ENCODE measurements around the gene BTG2.

BTG2 gene

DNA sequence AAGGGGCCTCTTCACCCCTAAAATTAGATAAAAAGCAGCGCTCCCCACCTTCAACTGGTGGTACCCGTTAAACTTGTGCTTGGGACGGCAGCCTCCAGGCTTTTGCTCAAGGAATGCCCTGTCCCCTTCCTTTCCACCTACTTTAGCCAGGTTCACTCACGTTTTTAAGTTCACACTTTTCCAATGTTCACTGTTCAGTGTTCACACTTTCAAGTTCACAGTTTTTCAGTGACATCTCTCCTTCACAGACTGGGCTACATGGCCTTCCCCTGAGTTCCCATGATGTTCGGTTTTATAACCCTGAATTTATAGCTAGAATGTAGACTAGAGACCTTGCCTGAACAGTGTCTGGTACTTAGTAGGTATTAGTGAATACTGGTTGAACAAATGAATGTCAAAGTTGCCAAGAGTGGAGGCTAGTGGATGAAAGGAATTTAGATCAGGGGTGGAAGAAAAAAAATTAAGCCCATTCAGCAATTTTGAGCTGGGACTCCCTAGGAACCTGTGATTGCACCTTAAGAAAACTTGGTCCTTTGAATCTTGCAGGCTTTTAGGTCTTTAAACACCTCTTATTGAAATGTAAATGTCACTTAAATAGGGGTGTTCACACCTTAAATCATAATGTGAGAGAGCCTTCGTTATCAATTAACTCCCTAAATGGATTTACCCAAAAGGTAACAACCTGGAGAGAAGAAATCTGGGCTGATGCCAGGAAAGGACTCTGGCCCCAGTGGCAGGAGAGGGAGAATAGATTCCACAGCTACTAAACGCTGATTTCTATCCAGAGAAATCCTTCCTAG lies 12.3 kb downstream of the BTG2 start:
- peak; percentile 29 for DNase-seq (ENCODE audit: low spot score)

DNA sequence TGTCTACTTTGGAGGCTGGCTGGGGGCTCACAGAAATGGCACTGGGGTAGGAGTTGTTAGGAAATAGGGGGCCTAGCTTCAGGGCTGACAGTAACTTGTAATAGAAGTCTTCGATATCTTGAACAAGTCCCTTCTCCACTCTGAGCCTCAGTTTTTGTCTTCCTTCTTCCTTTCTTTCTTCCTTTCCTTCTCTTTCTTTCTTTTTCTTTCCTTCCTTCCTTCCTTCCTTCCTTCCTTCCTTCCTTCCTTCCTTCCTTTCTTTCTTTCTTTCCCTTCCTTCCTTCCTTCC lies 12.9 kb downstream of the BTG2 start:
- no peak for DNase-seq (ENCODE audit: low spot score)

DNA sequence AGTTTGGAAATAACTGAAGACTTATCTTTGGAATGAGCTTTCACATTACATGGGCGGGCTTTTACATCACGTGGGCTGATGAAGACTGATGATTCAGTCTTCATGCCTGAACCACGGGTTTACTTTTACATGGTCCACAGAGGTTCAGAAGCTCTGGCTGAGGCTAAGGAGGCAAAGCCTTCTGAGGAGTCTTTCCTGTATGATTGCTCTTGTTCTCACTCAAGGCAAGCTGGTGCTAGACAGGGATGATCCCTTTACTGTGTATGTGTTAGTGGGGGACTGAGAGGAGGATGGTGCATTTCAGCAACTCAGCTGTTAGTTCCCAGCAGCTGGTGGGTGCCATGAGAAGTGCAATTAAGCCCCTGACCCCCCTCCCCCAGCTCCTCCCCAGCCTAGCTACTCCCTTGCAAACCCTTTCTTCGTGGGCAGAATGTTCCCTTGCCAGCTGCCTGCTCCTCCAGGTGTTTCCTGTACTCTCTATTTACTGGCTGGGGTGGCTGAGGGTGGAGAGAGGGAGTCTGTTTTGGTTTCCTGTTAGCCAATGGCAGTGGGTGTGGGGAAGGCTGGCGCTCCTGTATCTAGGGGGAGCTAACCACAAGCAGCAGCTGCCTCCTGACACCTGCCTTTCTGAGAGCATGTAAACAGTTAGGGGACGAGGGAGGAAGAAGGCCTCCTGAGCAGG lies 15.4 kb downstream of the BTG2 start:
- DNase-seq (ENCODE audit: low spot score) = peak; percentile 99

DNA sequence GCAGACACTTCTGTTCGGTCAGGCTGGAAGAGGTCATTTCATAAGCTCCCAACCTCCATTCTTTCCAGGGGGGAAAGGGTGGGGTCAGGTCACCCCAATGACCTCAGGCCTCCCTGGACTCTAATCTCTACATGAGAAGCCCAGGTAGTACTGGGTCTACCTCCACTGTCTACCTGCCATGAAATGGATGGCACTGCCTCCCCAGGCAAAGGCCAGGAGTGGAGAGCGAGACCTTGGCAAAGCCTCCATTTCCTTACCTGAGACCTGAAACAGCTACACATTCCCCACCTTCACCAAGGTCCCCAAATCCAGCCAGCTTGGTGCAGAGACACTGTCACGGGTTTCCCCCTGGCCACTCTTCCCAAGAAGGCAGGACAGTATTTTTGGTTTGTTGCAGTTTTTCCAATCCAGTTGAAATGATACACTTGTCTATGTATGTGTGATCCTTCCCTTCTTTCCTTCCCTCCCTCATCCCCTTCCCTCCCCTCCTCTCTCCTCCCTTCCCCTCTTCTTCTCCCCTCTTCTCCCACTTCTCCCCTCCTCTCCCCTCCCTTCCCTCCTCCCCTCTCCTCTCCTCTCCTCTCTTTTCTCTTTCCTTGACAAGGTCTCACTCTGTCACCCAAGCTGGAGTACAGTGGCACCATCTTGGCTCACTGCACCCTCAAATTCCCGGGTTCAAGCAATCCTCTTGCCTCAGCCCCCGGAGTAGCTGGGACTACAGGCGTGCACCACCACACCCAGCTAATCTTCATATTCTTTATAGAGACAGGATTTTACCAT lies 16.1 kb downstream of the BTG2 start:
- DNase-seq (ENCODE audit: low spot score) = no peak

DNA sequence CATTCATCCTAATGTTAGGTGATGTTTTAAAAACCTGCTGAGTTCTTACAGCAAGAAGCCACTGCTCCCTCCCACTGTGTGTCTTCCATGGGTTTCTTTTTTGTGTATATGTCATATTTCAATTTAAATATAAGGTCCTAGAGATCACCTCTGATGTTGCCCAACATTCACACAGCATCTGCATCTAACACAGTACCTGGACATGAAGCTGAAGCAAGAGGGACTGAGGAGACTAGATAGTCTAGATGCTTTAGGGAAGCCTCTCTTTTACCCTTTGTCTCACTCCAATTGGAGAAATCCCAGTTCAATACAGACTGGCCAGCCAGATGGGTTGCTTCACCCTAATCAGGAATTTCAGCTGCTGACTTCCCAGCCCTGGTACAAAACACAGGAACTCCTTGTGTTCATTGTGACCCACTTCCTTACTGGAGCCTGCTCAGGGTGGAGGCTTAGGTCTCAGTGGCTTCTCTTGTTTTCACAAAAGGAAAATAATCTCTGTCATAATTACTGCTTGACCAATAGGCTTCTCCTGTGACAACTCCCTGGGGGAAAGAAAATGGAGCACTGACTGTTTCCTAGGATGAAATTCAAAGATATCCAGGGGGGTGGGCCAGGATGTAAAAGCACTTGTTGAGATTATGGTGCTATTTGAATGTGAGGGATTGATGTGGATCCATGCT lies 17.3 kb downstream of the BTG2 start:
- no peak for DNase-seq (ENCODE audit: low spot score)

DNA sequence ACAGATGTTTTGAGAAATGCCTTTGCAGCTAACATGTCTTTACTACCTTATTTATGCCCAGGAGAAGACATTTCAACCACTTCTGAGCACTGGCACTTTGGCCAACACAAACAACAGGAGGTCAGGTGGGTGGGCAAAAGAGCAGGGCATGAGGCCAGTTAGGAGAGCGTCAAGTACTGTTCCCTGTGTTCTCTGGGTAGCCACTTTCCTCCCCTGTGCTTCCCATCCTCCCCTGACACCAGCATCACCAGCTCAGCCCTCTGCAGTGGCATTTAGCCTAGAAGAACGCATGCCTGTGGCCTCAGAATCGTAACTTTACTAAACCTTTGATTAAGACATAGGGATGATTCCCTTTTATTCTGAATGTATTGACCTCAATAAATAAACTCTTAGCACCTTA lies 18.3 kb downstream of the BTG2 start:
- no peak for DNase-seq (ENCODE audit: low spot score)

DNA sequence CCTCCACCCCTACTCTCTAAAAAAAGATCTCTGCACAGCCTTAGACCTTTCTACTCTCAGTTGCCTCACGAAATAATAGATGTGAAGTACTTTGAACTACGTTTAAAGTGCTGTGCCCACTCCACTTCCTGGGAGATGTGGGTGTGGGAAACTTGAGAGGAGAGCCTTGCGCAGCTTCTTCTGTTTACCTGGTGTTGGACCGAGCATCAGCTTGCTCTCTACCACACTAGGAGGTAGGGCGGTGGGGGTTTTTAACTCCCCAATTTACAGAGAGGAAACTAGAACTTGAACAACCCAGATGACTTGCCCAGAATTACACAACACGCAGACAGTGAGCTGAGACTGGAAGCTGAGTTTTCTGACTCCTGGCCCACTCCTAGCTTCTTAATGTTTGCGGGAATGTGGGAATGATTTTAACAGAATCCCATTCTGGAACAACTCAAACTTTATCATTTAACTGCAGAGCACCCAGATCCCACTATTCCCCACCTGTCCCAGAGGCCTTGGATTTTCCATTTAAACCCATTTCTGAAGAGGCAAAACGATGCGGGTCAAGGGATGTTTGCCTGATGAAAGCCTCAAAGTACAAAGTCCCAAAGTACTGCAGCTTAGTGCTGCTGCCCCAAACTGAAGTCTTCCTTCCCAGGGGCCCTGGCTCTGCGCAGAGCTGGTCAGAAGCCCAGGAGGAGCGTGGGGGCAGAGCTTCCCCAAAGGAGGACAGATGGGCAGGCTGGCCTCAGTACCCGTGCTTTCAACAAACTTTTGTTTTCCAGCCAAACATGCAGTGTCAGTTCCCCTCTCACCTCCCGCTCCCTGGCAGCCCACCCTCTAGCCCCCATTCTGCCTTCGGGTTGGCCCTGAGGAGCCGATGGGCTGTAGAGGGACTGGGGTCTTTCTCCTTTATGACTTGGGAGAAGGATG lies 19.0 kb downstream of the BTG2 start:
- peak; percentile 71 for DNase-seq (ENCODE audit: low spot score)

DNA sequence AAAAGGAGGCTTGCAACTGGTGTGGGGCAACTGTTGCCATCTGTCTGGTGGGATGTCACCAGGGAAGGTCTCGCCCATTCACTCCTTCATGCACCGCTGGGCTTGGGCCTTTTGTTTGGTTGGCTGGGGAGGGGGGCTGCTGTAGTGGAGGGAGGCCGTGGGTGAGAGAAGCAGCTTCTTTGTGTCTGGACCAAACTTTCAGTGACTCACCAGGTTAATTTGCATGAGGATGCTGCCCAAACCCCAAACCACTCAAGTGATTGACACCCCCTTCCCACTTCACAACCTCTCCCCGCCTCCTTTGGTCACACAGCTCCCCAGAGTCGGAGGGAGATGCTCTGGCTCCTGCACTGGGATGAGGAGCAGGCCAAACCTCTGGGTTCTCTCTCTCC lies 19.7 kb downstream of the BTG2 start:
- peak; percentile 89 for DNase-seq (ENCODE audit: low spot score)

DNA sequence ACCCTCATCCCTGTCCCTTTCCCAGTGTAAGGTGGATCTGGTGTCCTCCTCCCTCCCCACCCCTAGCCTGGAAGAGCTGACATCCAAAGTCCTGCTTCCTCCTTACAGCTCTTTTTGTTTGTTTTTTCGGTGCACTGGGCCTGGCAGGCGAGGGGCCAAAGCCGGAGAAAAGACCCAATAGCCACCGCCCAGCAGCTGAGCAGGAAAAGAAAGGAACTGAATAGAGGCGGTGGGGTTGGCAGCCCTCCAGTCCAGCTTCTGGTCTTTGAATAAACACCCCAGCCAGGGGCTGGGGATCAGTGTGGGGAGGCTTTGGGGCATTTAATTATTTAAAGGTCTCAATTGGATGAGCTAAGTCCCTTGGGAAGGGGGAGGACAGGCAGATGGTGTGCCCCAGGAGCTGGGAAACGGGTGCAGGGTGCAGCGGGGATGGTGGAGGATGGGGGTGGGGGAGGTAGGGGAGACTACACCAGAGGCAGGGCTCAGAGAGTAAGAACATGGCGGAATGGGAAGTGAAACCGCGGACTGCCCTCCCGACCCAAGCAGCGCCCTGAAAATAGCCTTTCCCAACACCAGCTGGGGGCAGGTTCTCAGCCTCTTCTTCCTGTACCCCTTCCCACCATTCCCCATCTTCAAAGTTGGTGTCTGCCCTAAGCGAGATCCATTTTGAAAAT lies 20.2 kb downstream of the BTG2 start:
- peak; percentile 77 for DNase-seq (ENCODE audit: low spot score)

DNA sequence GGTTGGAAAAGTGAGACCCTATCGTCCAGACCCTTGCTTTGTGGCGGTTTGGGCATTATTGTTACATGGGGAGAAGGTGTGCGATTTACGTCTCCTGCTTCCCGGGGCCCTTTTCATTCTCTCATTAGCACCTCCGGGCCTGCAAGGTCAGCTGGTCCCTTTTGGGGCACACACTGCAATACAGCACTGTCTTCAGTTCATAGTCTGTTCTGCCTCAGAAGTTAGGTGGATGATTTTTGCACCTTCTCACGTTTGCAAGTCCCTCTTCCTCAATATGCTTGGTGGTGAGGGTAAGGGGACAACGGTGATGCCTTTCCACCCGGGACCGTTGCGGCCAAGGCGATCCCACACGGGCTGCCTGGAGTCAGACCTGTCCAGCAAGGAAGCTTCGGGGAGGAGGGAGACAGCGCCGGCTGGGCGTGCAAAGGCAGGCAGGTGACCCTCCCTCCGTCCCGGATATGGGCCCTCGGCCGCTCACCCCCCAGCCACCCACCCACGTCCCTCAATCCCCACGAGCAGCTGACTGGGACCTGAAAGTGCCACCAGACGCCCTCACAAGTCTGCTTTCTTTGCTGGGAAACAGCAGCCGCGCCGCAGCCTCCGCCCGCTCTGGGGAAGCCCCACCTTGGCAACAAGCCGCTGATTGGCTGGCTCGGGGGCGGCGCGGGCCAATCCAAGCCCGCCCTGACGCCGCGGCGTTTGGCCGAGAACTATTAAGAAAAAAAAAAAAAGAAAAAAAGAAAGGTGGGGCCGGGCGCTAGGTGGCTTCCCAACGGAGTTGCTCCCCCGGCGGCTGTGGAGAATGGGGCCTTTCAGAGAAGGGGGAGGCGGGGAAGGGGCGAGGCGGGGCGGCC lies 21.7 kb downstream of the BTG2 start:
- DNase-seq (ENCODE audit: low spot score) = peak; percentile 95

DNA sequence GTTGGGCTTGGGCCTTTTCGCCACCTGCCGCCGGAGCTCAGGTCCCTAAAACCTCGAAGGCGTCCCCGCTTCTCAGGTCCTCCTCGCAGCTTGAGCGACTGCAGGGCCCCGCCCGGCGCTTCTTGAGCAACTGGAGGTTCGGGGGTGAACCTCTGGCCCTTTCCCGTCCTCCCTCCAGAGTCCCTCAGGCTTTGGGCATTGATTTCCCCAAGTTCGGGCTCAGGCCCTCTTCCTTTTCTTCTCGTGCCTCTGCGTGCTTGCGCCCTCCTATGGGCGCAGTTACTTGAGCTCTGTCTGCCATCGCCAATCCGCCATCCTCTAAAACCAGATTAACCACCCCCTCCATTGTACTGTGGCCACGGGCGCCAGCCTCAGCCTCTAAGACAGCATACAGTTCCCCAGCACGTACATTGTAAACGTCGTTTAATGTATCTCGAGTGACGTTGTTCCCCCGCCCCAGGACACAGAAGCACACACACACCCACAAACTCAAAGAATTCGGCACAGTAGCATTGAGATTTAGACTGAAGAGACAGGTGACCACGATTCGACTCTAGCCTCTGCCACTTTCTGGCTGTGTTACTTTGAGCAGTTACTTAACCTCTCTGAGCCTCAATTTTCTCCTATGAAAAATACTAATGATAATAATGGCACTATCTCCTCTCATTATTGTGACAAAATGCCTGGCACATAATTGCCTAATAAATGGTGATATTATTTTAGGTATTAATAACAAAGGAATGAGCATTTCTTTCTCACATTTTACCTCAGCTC lies 22.6 kb downstream of the BTG2 start:
- peak; percentile 89 for DNase-seq (ENCODE audit: low spot score)

DNA sequence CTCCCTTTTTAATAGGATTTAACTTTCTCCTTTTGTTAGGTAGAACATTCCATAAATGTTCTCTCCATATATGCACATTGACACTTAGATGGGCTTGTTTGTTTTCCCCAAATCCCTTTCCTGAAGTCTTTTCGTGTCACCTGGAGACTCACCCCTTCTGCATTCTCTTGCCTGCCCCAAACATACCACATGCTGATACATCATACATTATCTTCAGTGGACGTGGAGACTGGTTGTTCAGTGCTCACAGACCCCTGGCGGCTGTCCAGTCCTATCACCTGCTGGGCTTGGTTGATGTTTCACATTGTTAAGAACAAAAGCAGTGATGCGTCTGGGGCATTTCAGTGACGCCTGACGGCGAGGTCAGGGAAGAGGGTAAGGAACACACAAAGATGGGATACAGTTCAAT lies 23.4 kb downstream of the BTG2 start:
- no peak for DNase-seq (ENCODE audit: low spot score)

DNA sequence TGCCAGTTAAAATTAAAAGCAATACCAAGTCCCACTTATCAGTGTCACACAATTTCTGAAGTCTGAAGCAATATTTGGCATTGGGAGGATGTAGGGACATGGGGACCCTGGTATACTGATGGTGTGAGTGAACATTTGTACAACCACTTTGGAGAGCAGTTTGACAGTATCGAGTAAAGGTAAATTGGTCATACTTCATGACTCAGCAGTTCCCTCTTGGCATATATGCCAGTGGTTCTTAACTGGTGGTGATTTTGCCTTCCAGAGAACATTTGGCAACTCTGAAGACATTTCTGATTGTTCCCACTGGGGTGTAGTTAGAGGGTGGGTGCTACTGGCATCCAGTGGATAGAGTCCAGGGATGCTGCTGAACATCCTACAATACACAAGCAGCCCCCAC lies 25.9 kb downstream of the BTG2 start:
- no peak for DNase-seq (ENCODE audit: low spot score)

DNA sequence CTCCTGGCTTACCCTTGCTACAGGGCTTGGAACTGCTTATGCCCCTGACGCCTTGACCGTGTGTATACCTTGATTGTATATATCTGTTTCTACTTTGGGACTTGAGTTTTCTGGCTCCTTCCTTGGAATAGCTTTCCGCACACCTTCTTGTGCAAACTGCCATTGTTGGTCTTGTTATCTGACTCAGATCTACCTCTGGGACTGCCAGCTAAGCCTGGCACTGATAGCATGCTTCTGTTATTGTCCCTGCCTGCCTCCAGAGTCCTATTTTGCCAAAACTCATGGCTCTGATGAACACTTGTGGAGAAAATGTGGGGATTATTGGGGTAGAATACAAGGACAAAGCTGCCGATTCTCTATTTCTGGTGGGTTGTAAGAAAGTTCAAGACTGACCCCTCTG lies 30.2 kb downstream of the BTG2 start:
- no peak for DNase-seq (ENCODE audit: low spot score)

DNA sequence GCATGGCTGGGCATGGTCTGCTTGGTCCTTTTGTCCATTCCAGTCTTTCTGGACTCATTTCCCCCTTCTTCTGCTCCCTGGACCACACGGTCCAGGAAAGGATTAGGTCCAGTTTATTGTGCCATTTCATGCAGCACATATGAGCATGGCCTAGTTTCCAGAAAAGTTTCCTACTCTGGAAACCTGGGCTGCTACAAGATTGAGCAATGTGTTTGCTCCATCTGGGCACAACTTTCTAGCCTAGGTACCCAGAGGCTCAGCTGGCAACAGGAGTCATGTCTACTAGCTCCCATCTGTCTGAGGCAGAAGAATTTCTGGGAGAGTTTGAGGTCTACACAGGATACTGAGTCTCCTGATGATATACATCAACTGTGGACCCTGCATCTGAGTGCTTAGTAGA lies 30.8 kb downstream of the BTG2 start:
- DNase-seq (ENCODE audit: low spot score) = no peak

DNA sequence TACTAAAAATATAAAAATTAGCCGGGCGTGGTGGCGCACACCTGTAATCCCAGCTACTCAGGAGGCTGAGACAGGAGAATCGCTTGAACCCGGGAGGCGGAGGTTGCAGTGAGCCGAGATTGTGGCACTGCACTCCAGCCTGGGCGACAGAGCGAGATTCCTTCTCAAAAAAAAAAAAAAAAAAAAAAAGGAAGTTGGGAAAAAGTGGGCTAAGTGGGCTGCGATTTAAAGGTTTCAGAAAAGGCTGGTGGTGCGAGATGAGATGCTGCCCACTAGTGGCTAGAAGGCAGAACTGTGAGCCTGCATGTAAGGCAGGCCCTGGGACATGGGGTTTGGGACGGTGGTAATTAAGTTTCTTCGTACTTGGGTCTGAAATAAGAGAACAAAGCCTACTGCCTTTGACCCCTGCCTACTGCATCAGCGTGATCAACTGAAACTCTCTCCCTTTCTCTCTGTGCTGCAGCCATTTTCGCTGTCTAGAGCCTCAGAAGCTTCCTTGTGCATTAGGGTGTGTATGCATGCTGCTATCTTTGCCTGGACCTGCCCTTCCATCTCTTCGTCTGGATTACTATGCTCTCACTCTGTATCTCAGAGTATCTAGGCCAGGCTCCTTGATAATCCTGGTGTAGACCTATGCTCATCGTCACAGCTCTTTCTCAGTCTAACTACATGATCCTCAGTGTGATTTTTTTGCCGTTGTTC lies 33.2 kb downstream of the BTG2 start:
- DNase-seq (ENCODE audit: low spot score) = peak; percentile 81

DNA sequence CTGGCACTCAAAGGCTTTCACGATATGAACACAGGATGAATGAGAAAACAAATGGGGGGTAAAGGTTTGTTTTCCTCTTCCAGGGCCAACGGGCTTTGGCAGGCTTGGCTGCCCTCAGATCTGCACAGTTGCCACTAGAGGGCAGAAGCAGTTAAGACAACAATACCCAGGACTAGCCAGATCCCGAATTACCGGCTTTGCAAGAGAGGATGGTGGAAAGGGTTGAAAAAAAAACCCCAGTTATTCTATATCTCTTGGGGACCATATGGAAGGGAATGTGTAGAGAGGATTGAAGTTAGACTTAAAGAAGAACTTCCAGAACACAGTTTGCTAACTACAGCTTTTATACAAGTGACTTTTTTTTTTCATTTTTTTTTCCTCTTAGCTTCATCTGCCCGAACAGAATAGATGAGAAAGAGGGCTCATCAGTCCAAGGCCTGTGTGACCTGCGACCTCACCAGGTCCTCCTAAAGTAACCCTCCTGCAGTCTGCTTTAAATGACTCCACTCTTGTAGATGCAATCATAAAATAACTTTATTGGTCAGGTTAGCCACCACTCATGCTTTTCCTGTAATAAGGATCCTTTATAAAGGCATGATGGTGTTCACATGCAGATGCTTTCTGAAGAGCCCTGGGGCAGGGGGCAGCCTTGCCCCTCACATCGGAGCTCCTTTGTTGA lies 34.9 kb downstream of the BTG2 start:
- DNase-seq (ENCODE audit: low spot score) = peak; percentile 87

Data from NAMALWA (cell line).